Endothelial cell of umbilical vein (primary cell): ENCODE measurements around the gene CACNB4. TPM values are rescaled to one million over a fixed set of nuclear protein-coding genes. Genes with fewer than 3 reads are reported as not detected.

ENCODE experiments used
- BruUV-seq: library from RNA; stranded (reverse); fragments of 400-500 nt; replicated peaks from 2 replicates; lab custom pipeline; 2021; lab: Mats Ljungman, UMichigan
- CTCF ChIA-PET: fragments of 300-600, 350-600 bp; sonication (Branson Sonifier 250); formaldehyde crosslinking; loops from one replicate; lab custom pipeline; 2021; ENCODE audit warnings: antibody characterized with exemption, inconsistent platforms; lab: Charles Lee
- POLR2A ChIA-PET: fragments of 300-600, 350-600 bp; sonication (Branson Sonifier 250); formaldehyde crosslinking; loops from one replicate; lab custom pipeline; 2021; ENCODE audit warnings: antibody characterized with exemption, inconsistent platforms; lab: Charles Lee
- DNase-seq: peaks from one replicate; pipeline ENCODE4 v3.0.0-alpha.2; 2011; ENCODE audit warnings: low read depth, low spot score
- FAIRE-seq: peaks from 2 replicates; lab custom pipeline; 2011; peaks lifted over from hg19 to GRCh38; lab: Jason Lieb, UNC
- H2AFZ ChIP-seq: 2 replicates; pipeline ENCODE4 v1.6.0; 2012; ENCODE audit warnings: low read depth, low read length, control low read depth, inconsistent platforms
- H3K27ac ChIP-seq: 2 replicates; pipeline ENCODE4 v1.5.1; 2011; ENCODE audit warnings: low read depth, mild to moderate bottlenecking, control low read depth, low read length, moderate library complexity; ENCODE audit not compliant: insufficient read depth
- H3K27me3 ChIP-seq, 2 experiments: 2 replicates each; pipeline versions ENCODE4 v1.6.0 to v1.6.1; 2011; ENCODE audit warnings: low read length in 2 of 2, mixed read lengths in 1 of 2; ENCODE audit not compliant: control insufficient read depth in 2 of 2, insufficient read depth in 2 of 2
- H3K36me3 ChIP-seq, 2 experiments: 2 replicates in 1 of 2; 3 replicates in 1 of 2; pipeline ENCODE4 v1.5.1; 2011; ENCODE audit warnings: low read length in 2 of 2, mild to moderate bottlenecking in 1 of 2, moderate library complexity in 1 of 2; ENCODE audit not compliant: control insufficient read depth in 2 of 2, insufficient read depth in 2 of 2; ENCODE audit errors: extremely low read depth in 1 of 2
- H3K4me1 ChIP-seq: 3 replicates; pipeline ENCODE4 v1.5.1; 2011; ENCODE audit warnings: mild to moderate bottlenecking, low read length; ENCODE audit not compliant: control insufficient read depth, insufficient read depth; ENCODE audit errors: extremely low read depth
- H3K4me2 ChIP-seq: 2 replicates; pipeline ENCODE4 v1.6.1; 2011; ENCODE audit warnings: low read length, control low read depth, mixed read lengths; ENCODE audit not compliant: insufficient read depth
- H3K4me3 ChIP-seq, 3 experiments: fragments of 200-600 bp in 1 of 3; sonication (generic), shearing (Covaris generic) in 1 of 3; replicated peaks in 1 of 3; 2 replicates each; pipeline ENCODE4 v1.5.1; 2011 to 2016; ENCODE audit warnings: control low read depth in 3 of 3, low read length in 3 of 3, mild to moderate bottlenecking in 2 of 3, inconsistent platforms in 1 of 3, low read depth in 1 of 3, moderate library complexity in 1 of 3; ENCODE audit not compliant: insufficient read depth in 1 of 3
- H3K79me2 ChIP-seq: 2 replicates; pipeline ENCODE4 v1.6.0; 2012; ENCODE audit warnings: low read length, inconsistent platforms; ENCODE audit not compliant: control insufficient read depth, insufficient read depth
- H3K9ac ChIP-seq: replicated peaks from 2 replicates; pipeline ENCODE3; 2011; ENCODE audit warnings: low read length, control low read depth; ENCODE audit not compliant: insufficient read depth; ENCODE audit errors: extremely low read depth
- H3K9me1 ChIP-seq: replicated peaks from 3 replicates; pipeline ENCODE4 v1.6.0; 2011; ENCODE audit warnings: mild to moderate bottlenecking, low read length; ENCODE audit not compliant: control insufficient read depth, insufficient read depth; ENCODE audit errors: extremely low read depth
- H3K9me3 ChIP-seq: replicated peaks from 2 replicates; pipeline ENCODE4 v1.5.1; 2012; ENCODE audit warnings: low read length, inconsistent platforms; ENCODE audit not compliant: control insufficient read depth, insufficient read depth
- H4K20me1 ChIP-seq: replicated peaks from 2 replicates; pipeline ENCODE3; 2011; ENCODE audit warnings: mild to moderate bottlenecking, low read length; ENCODE audit not compliant: control insufficient read depth, insufficient read depth; ENCODE audit errors: extremely low read depth
- CTCF ChIP-seq, 2 donors: IDR thresholded peaks; 1 replicate in 1 of 2; 2 replicates in 1 of 2; pipeline ENCODE4 v1.5.1; 2011; ENCODE audit warnings: low read length in 2 of 2, mild to moderate bottlenecking in 2 of 2, moderate library complexity in 2 of 2, control low read depth in 1 of 2, inconsistent platforms in 1 of 2, low read depth in 1 of 2; ENCODE audit not compliant: insufficient read depth in 1 of 2; ENCODE audit errors: extremely low read depth in 1 of 2
- EZH2 ChIP-seq: IDR thresholded peaks from 2 replicates; pipeline ENCODE4 v1.6.1; 2012; ENCODE audit warnings: borderline replicate concordance, low read depth, mild to moderate bottlenecking, moderate library complexity, low read length, inconsistent platforms; ENCODE audit not compliant: severe bottlenecking
- FOS ChIP-seq: IDR thresholded peaks from 2 replicates; pipeline ENCODE4 v1.6.1; 2011; ENCODE audit warnings: mild to moderate bottlenecking, low read length, moderate library complexity, borderline replicate concordance; ENCODE audit not compliant: insufficient read depth
- GATA2 ChIP-seq: IDR thresholded peaks from 2 replicates; pipeline ENCODE4 v1.7.0; 2011; ENCODE audit warnings: low read depth, mild to moderate bottlenecking, moderate library complexity, mixed read lengths, low read length; ENCODE audit not compliant: insufficient read length, insufficient read depth
- JUN ChIP-seq: IDR thresholded peaks from 2 replicates; pipeline ENCODE4 v1.6.1; 2011; ENCODE audit warnings: borderline replicate concordance, low read depth; ENCODE audit not compliant: insufficient read length, insufficient read depth
- MAX ChIP-seq: IDR thresholded peaks from 2 replicates; pipeline ENCODE4 v1.6.1; 2011; ENCODE audit not compliant: insufficient read depth, insufficient read length
- MYC ChIP-seq: IDR thresholded peaks from one replicate; pipeline ENCODE4 v1.6.1; 2011; ENCODE audit warnings: mild to moderate bottlenecking, low read depth, low read length
- POLR2A ChIP-seq: IDR thresholded peaks from 2 replicates; pipeline ENCODE4 v1.6.1; 2012; ENCODE audit warnings: low read depth, mild to moderate bottlenecking, control low read depth, low read length
- POLR2AphosphoS5 ChIP-seq: IDR thresholded peaks from 2 replicates; pipeline ENCODE4 v1.6.1; 2012; ENCODE audit warnings: low read depth, mild to moderate bottlenecking, control low read depth, low read length, moderate library complexity; ENCODE audit not compliant: insufficient read depth
- dilution Hi-C: fragments of 300-500 bp; cut with MboI; formaldehyde crosslinking; loops from one replicate; pipeline ENCODE4 v1.15.0; 2019; ENCODE audit warnings: low sequenced_read_pairs; ENCODE audit not compliant: extremely low pct_ligation_motif_present
- intact Hi-C: fragments of 100-400 bp; cut with micrococcal nuclease; formaldehyde crosslinking; loops from one replicate; pipeline ENCODE4 v1.10.0; 2022
- polyA plus RNA-seq, 4 experiments: library from polyadenylated mRNA; depleted of rRNA in 3 of 4; stranded (reverse) in 3 of 4; unstranded in 1 of 4; fragments of >200 nt; gene quantifications; 2 replicates each; pipeline versions ENCODE4 v1.2.1 to v1.2.3, GENCODE V29; 2011 to 2012; ENCODE audit warnings: missing spikeins in 1 of 4
- total RNA-seq: library from RNA; stranded (reverse); gene quantifications from 2 replicates; pipeline ENCODE4 v1.2.3, GENCODE V29; 2021

The CACNB4 gene
- total and polyA plus RNA-seq, 2 donors (not counting 3 experiments of a cell fraction or from before 2014, with no cell fraction given) = 0.23 to 0.58 TPM

- BruUV-seq = no TSS peak
- Histone ChIP-seq H3K36me3 (no peaks in the 10 kb centered on the region), H3K4me1 (no peaks in the 10 kb centered on the region), H4K20me1 (no peaks in the 10 kb centered on the region), H3K9ac (no peak overlapping the region), H3K9me1 (no peaks in the 10 kb centered on the region), H3K79me2 (no peaks in the 10 kb centered on the region), H3K4me3 (no peak overlapping the region), H3K9me3 (no peaks in the 10 kb centered on the region), H3K27me3 (peaks cover 0 to 6% of the 10 kb centered on the region in 2 experiments), H3K4me2 (no peak overlapping the region), H2AFZ (no peak overlapping the region), H3K27ac (no peak overlapping the region)
- intact Hi-C loops (no loop called here), dilution Hi-C loops (no loop called here)
- POLR2A ChIA-PET = no interaction called here
- CTCF ChIA-PET = no interaction called here
- no peak for FAIRE-seq
- TF ChIP-seq MAX (no peak), EZH2 (no peak), POLR2A (no peak), MYC (no peak), GATA2 (no peak), FOS (no peak), JUN (no peak), POLR2AphosphoS5 (no peak), CTCF (IDR thresholded peaks at IDR 0.05; ENCODE audit: extremely low read depth in 1 of 2, insufficient read depth in 1 of 2, low read depth in 1 of 2, low read length in 2 of 2) (no peak)
- DNase-seq = no peak
Measured at GRCh38 chr2:151961558-151961957, 137.3 kb downstream of the CACNB4 start.
